Endothelial cell (in vitro differentiated cells): ENCODE data around the gene PRSS57. TPM values are rescaled to one million over a fixed set of nuclear protein-coding genes. Genes with fewer than 3 reads are reported as not detected.
A peak's percentile ranks its signal among the peaks of the same experiment; 100 is the strongest.

Experiments used
- DNase-seq: peaks from one replicate; pipeline ENCODE4 v3.0.0; 2021; ENCODE audit warnings: low spot score
- H3K27ac Mint-ChIP-seq: one replicate; pipeline ENCODE4 v1.8.0; 2021; ENCODE audit warnings: mixed read lengths, inconsistent platforms; ENCODE audit not compliant: unreplicated experiment
- H3K27me3 Mint-ChIP-seq: one replicate; pipeline ENCODE4 v1.8.0; 2021; ENCODE audit warnings: mild to moderate bottlenecking, moderate library complexity, mixed read lengths, inconsistent platforms; ENCODE audit not compliant: unreplicated experiment
- H3K36me3 Mint-ChIP-seq: one replicate; pipeline ENCODE4 v1.8.0; 2021; ENCODE audit warnings: mild to moderate bottlenecking, low read depth, mixed read lengths, inconsistent platforms; ENCODE audit not compliant: unreplicated experiment
- H3K4me1 Mint-ChIP-seq: one replicate; pipeline ENCODE4 v1.8.0; 2021; ENCODE audit warnings: mild to moderate bottlenecking, mixed read lengths, inconsistent platforms; ENCODE audit not compliant: unreplicated experiment
- H3K4me3 Mint-ChIP-seq: one replicate; pipeline ENCODE4 v1.8.0; 2021; ENCODE audit warnings: mild to moderate bottlenecking, mixed read lengths, inconsistent platforms; ENCODE audit not compliant: unreplicated experiment
- H3K9me3 Mint-ChIP-seq: one replicate; pipeline ENCODE4 v1.8.0; 2021; ENCODE audit warnings: mixed read lengths, inconsistent platforms; ENCODE audit not compliant: unreplicated experiment
- total RNA-seq: library from RNA; stranded (reverse); fragmentation: NEBNext Ultra II Directional; extraction: Animal tissue kit (Norgen Biotek cat#: 25700); gene quantifications from one replicate; pipeline ENCODE4 v1.2.1, GENCODE V29; 2021; ENCODE audit not compliant: unreplicated experiment
- TF ChIP-seq, protein P1 (sequence below): fragments of 200-600 bp; sonication (generic); IDR thresholded peaks from one replicate; pipeline ENCODE4 v1.5.0; 2021; ENCODE audit warnings: antibody characterized with exemption; ENCODE audit not compliant: unreplicated experiment

The PRSS57 gene
- total RNA-seq, 1 donor from 2014 or later: not detected

DNA sequence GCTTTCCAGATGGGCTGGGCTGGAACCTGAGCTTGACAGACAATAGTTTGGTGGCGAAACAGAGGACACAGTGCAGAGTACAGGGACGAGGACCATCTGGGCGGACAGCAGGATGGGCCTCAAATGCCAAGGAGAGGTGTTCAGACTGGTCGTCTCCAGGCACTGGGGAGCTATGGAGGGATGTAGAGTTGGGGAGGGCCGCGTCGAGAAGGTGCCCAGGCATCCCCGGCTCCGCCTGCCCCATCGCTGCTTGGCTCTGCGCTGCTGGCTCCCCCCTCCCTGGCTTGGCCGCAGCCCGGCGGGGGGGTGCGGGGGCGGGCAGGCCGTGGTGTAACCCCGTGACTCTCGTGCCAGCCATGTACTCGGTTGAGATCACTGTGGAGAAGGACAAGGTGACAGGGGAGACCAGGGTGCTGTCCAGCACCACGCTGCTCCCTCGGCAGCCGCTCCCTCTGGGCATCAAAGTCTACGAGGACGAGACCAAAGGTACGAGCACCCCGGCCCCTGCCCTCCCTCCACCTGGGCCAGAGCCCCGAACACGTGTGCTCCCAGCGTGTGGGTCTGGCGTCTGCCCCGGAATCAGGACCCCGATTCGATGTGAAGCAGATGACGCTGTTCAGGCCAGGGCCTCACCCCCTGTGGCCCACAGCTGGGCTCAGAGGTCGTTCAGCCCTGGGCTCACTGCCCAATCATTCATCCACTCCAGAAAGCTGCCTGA is 44.9 kb upstream of the PRSS57 start:
- Mint-ChIP-seq H3K4me3 (no peak overlapping the region), H3K9me3 (no peaks in the 10 kb centered on the region), H3K27me3 (peaks cover 10% of the 10 kb centered on the region), H3K36me3 (peaks cover 4% of the 10 kb centered on the region), H3K27ac (no peak overlapping the region), H3K4me1 (no peaks in the 10 kb centered on the region)
- no peak for DNase-seq
- TF ChIP-seq, protein P1, sequence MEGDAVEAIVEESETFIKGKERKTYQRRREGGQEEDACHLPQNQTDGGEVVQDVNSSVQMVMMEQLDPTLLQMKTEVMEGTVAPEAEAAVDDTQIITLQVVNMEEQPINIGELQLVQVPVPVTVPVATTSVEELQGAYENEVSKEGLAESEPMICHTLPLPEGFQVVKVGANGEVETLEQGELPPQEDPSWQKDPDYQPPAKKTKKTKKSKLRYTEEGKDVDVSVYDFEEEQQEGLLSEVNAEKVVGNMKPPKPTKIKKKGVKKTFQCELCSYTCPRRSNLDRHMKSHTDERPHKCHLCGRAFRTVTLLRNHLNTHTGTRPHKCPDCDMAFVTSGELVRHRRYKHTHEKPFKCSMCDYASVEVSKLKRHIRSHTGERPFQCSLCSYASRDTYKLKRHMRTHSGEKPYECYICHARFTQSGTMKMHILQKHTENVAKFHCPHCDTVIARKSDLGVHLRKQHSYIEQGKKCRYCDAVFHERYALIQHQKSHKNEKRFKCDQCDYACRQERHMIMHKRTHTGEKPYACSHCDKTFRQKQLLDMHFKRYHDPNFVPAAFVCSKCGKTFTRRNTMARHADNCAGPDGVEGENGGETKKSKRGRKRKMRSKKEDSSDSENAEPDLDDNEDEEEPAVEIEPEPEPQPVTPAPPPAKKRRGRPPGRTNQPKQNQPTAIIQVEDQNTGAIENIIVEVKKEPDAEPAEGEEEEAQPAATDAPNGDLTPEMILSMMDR: no peak

DNA sequence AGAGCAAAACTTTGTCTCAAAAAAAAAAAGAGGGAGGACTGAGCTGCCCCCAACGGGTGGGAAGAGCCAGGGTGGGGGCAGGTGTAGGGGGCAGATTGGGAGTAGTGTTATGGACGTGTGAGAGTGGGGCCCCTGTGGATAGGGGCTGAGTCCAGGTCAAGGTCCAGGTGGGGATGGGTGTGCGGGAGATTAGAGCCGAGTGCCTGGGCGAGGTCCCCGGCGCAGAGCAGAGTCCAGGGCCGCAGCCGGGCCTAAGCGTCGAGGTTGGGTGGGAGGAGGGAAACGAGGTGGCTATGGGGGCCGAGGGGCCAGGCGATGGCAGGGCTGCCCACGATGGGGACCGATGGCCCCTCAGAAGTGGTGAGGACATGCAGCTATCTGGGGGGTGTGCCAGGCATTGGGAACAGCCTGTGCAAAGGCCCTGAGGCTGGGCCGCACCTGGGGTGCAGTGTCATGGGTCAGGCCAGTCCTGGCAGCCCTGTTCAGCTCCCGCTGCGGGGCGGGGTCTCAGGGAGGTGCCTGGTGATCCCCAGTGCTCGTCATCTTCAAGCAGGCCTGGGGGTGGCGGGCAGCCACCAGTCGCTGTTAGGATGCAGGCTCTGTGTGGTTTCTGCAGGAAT is 43.4 kb upstream of the PRSS57 start:
- TF ChIP-seq, protein P1: no peak
- no peaks in the 10 kb centered on the region for H3K9me3 Mint-ChIP-seq
- H3K4me1 Mint-ChIP-seq: no peaks in the 10 kb centered on the region
- H3K27ac Mint-ChIP-seq: no peak overlapping the region
- H3K27me3 Mint-ChIP-seq: peaks cover 14% of the 10 kb centered on the region
- no peak overlapping the region for H3K4me3 Mint-ChIP-seq
- peaks cover 6% of the 10 kb centered on the region for H3K36me3 Mint-ChIP-seq
- no peak for DNase-seq

DNA sequence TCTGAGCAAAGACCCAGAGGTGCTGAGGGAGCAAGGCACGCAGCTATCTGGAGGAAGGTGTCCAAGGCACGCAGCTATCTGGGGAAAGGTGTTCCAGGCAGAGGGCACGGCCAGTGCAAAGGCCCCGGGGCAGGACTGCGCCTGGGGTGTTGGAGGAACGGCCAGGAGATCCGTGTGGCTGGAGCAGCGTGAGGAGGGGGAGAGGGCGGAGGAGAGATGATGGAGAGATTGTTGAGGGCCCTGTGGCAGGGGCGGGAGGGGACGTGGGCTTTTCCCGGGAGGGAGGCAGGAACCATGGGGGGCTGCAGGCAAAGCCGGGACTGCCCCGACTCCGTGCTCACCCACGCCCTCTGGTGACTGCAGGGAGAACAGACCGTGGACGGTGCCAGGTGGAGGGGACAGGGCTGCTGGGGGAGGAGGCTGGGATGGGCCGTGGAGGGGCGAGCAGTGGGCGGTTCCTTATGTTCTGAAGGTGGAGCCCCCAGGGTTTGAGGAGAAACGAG is 42.4 kb upstream of the PRSS57 start:
- Mint-ChIP-seq H3K27me3 (peaks cover 19% of the 10 kb centered on the region), H3K4me3 (peak overlapping the region; percentile 27), H3K27ac (no peak overlapping the region), H3K36me3 (peaks cover 4% of the 10 kb centered on the region), H3K4me1 (no peaks in the 10 kb centered on the region), H3K9me3 (no peaks in the 10 kb centered on the region)
- TF ChIP-seq, protein P1: peak; percentile 47
- DNase-seq: peak; percentile 72

DNA sequence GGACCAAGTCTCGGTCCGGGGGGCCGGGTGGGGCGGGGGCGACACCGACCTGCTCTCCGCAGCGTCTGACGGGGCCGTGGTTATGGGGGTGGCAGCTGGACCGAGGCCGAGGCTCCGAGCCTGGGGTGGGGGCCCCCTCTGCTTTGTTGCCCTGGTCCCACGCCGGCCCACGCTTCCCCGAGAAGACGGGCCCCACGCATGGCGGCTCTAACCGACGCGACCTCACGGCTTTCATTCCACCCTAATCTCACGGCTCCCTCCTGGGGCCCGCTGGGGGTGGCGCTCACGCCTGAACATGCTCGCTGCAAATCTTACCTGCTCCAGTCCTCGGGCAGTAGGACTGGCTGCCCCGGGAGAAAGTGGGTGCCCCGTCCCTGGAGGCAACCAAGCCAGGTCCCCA is 40.9 kb upstream of the PRSS57 start:
- TF ChIP-seq, protein P1: no peak
- Mint-ChIP-seq H3K9me3 (no peaks in the 10 kb centered on the region), H3K36me3 (peaks cover 4% of the 10 kb centered on the region), H3K4me1 (no peaks in the 10 kb centered on the region), H3K27me3 (peaks cover 15% of the 10 kb centered on the region), H3K27ac (no peak overlapping the region), H3K4me3 (no peak overlapping the region)
- DNase-seq: no peak

DNA sequence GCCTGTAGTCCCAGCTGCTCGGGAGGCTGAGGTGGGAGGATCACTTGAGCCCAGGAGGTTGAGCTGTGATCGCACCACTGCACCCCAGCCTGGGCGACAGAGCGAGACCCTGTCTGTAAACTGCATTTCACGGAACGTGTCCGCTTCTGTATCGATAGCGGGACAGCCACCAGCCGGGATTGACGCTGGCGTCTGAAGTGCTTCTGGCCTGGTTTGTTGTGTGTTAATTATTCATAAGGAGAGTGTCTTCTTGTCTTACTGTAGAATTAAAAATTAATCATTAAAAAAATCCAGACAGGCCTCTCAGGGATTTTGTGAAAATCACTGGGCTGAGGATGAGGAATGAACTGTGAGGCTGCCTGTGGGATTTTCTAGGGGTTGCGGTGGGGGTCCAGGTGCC is 39.5 kb upstream of the PRSS57 start:
- H3K27me3 Mint-ChIP-seq: peaks cover 15% of the 10 kb centered on the region
- H3K4me1 Mint-ChIP-seq: no peaks in the 10 kb centered on the region
- no peak for DNase-seq
- peak overlapping the region; percentile 24 for H3K27ac Mint-ChIP-seq
- TF ChIP-seq, protein P1: no peak
- no peaks in the 10 kb centered on the region for H3K9me3 Mint-ChIP-seq
- H3K4me3 Mint-ChIP-seq: peak overlapping the region; percentile 42
- H3K36me3 Mint-ChIP-seq: peaks cover 9% of the 10 kb centered on the region
